H1 (cell line): ENCODE results near the gene KRTAP10-4. TPM values are rescaled to one million over a fixed set of nuclear protein-coding genes. Genes with fewer than 3 reads are reported as not detected.

Source experiments
- CTCF ChIA-PET: fragments of 300-600 bp; sonication (Branson Sonifier 250); formaldehyde crosslinking; loops from one replicate; lab custom pipeline; 2021; ENCODE audit not compliant: partially characterized antibody; lab: Charles Lee
- POLR2A ChIA-PET: fragments of 300-600 bp; sonication (Branson Sonifier 250); formaldehyde crosslinking; loops from one replicate; lab custom pipeline; 2021; ENCODE audit warnings: inconsistent platforms; ENCODE audit not compliant: partially characterized antibody; lab: Charles Lee
- DNase-seq, 2 experiments: peaks; one replicate each; pipeline versions ENCODE4 v3.0.0 to v3.0.0-alpha.2; 2010 to 2022; ENCODE audit warnings: low spot score in 2 of 2, low read depth in 1 of 2, mixed read lengths in 1 of 2
- FAIRE-seq: peaks from 2 replicates; lab custom pipeline; 2011; peaks lifted over from hg19 to GRCh38; lab: Jason Lieb, UNC
- H2AFZ ChIP-seq: 2 replicates; pipeline ENCODE4 v1.8.1; 2012; ENCODE audit warnings: low read length, inconsistent platforms
- H2AK5ac ChIP-seq: 2 replicates; pipeline ENCODE4 v1.6.1; 2013; ENCODE audit warnings: low read depth, low read length
- H2BK120ac ChIP-seq: replicated peaks from 2 replicates; pipeline ENCODE3; 2013; ENCODE audit warnings: low read depth, low read length, inconsistent platforms
- H2BK12ac ChIP-seq: 2 replicates; pipeline ENCODE4 v1.6.1; 2013; ENCODE audit warnings: low read depth, low read length
- H2BK15ac ChIP-seq: 2 replicates; pipeline ENCODE4 v1.6.1; 2013; ENCODE audit warnings: low read length
- H2BK20ac ChIP-seq: 2 replicates; pipeline ENCODE4 v1.6.1; 2013; ENCODE audit warnings: low read length
- H2BK5ac ChIP-seq: 2 replicates; pipeline ENCODE4 v1.6.1; 2013; ENCODE audit warnings: low read depth, low read length
- H3K14ac ChIP-seq: 2 replicates; pipeline ENCODE4 v1.6.1; 2013; ENCODE audit warnings: inconsistent platforms; ENCODE audit not compliant: insufficient read length
- H3K18ac ChIP-seq: 2 replicates; pipeline ENCODE4 v1.6.1; 2013; ENCODE audit warnings: low read length; ENCODE audit errors: extremely low read depth
- H3K23ac ChIP-seq: 2 replicates; pipeline ENCODE4 v1.6.1; 2013; ENCODE audit warnings: inconsistent platforms; ENCODE audit not compliant: insufficient read length
- H3K23me2 ChIP-seq: 2 replicates; pipeline ENCODE4 v1.6.1; 2013; ENCODE audit warnings: low read depth, low read length
- H3K27ac ChIP-seq: 2 replicates; pipeline ENCODE4 v1.6.1; 2011; ENCODE audit warnings: low read depth, low read length, inconsistent platforms
- H3K27me3 ChIP-seq, 4 experiments: replicated peaks in 1 of 4; 1 replicate in 1 of 4; 2 replicates in 3 of 4; pipeline versions ENCODE4 v1.6.1 to v1.8.1; 2011 to 2013; ENCODE audit warnings: low read length in 3 of 4, mild to moderate bottlenecking in 3 of 4, inconsistent platforms in 2 of 4, mixed read lengths in 2 of 4, moderate library complexity in 1 of 4; ENCODE audit not compliant: control insufficient read depth in 3 of 4, insufficient read depth in 3 of 4; ENCODE audit errors: extremely low read depth in 1 of 4
- H3K36me3 ChIP-seq, 4 experiments: 2 replicates each; pipeline versions ENCODE4 v1.6.1 to v1.8.1; 2011 to 2013; ENCODE audit warnings: mild to moderate bottlenecking in 4 of 4, low read length in 3 of 4, moderate library complexity in 2 of 4, control low read depth in 1 of 4, inconsistent platforms in 1 of 4; ENCODE audit not compliant: insufficient read depth in 4 of 4, control insufficient read depth in 2 of 4
- H3K4ac ChIP-seq: replicated peaks from 2 replicates; pipeline ENCODE3; 2013; ENCODE audit warnings: low read length, low read depth, mixed read lengths, inconsistent platforms; ENCODE audit not compliant: insufficient read length
- H3K4me1 ChIP-seq, 4 experiments: replicated peaks in 1 of 4; 1 replicate in 1 of 4; 2 replicates in 3 of 4; pipeline versions ENCODE4 v1.6.1 to v1.8.1; 2011 to 2013; ENCODE audit warnings: low read length in 3 of 4, inconsistent platforms in 2 of 4, mixed read lengths in 1 of 4; ENCODE audit not compliant: insufficient read depth in 4 of 4, control insufficient read depth in 3 of 4
- H3K4me2 ChIP-seq, 2 experiments: 2 replicates each; pipeline versions ENCODE4 v1.6.1 to v1.8.1; 2011 to 2013; ENCODE audit warnings: low read depth in 2 of 2, low read length in 2 of 2, control low read depth in 1 of 2, inconsistent platforms in 1 of 2, mild to moderate bottlenecking in 1 of 2; ENCODE audit not compliant: insufficient read depth in 1 of 2
- H3K4me3 ChIP-seq, 4 experiments: fragments of 200-600, 300-600 bp in 1 of 4; sonication (generic), shearing (Covaris generic), sonication (Bioruptor Twin) in 1 of 4; 2 replicates each; pipeline versions ENCODE4 v1.5.1 to v1.8.1; 2011 to 2016; ENCODE audit warnings: low read length in 4 of 4, low read depth in 3 of 4, control low read depth in 2 of 4, inconsistent platforms in 2 of 4, mild to moderate bottlenecking in 2 of 4, mixed read lengths in 1 of 4, moderate library complexity in 1 of 4; ENCODE audit not compliant: insufficient read depth in 2 of 4; ENCODE audit errors: extremely low read depth in 1 of 4
- H3K56ac ChIP-seq: replicated peaks from 2 replicates; pipeline ENCODE3; 2013; ENCODE audit warnings: low read depth, mild to moderate bottlenecking, mixed read lengths, low read length, inconsistent platforms; ENCODE audit not compliant: insufficient read length
- H3K79me1 ChIP-seq: 2 replicates; pipeline ENCODE4 v1.6.1; 2013; ENCODE audit warnings: low read depth, low read length, control low read depth
- H3K79me2 ChIP-seq, 2 experiments: 2 replicates each; pipeline versions ENCODE4 v1.6.1 to v1.8.1; 2012 to 2013; ENCODE audit warnings: low read length in 2 of 2, mild to moderate bottlenecking in 2 of 2, inconsistent platforms in 1 of 2; ENCODE audit not compliant: insufficient read depth in 2 of 2, control insufficient read depth in 1 of 2
- H3K9ac ChIP-seq, 4 experiments: replicated peaks in 1 of 4; 1 replicate in 1 of 4; 2 replicates in 3 of 4; pipeline versions ENCODE4 v1.6.1 to v1.8.1; 2011 to 2013; ENCODE audit warnings: low read depth in 3 of 4, low read length in 3 of 4, control low read depth in 2 of 4, mild to moderate bottlenecking in 2 of 4, moderate library complexity in 2 of 4, inconsistent platforms in 1 of 4; ENCODE audit errors: extremely low read depth in 1 of 4
- H3K9me3 ChIP-seq, 2 experiments: 2 replicates each; pipeline versions ENCODE4 v1.6.1 to v1.8.1; 2012 to 2013; ENCODE audit warnings: mild to moderate bottlenecking in 2 of 2, moderate library complexity in 2 of 2, control low read depth in 1 of 2, inconsistent platforms in 1 of 2, low read depth in 1 of 2, low read length in 1 of 2, mixed read lengths in 1 of 2; ENCODE audit not compliant: insufficient read depth in 2 of 2
- H4K20me1 ChIP-seq, 2 experiments: replicated peaks in 1 of 2; 2 replicates each; pipeline versions ENCODE3 to v1.8.1; 2011 to 2013; ENCODE audit warnings: inconsistent platforms in 2 of 2, low read length in 2 of 2, mild to moderate bottlenecking in 1 of 2; ENCODE audit not compliant: insufficient read depth in 2 of 2, control insufficient read depth in 1 of 2
- H4K5ac ChIP-seq: 2 replicates; pipeline ENCODE4 v1.6.1; 2013; ENCODE audit warnings: low read length, low read depth, mixed read lengths, inconsistent platforms; ENCODE audit not compliant: insufficient read length
- H4K8ac ChIP-seq: 2 replicates; pipeline ENCODE4 v1.8.0; 2013; ENCODE audit warnings: mild to moderate bottlenecking, moderate library complexity, low read length, inconsistent platforms; ENCODE audit not compliant: insufficient read depth; ENCODE audit errors: extremely low read depth
- H4K91ac ChIP-seq: replicated peaks from 2 replicates; pipeline ENCODE3; 2013; ENCODE audit warnings: low read length, mixed read lengths, inconsistent platforms; ENCODE audit not compliant: insufficient read length
- CTBP2 ChIP-seq: IDR thresholded peaks from 2 replicates; pipeline ENCODE4 v1.7.0; 2011; ENCODE audit warnings: borderline replicate concordance, mild to moderate bottlenecking, moderate library complexity, mixed read lengths, low read length; ENCODE audit not compliant: insufficient read depth, insufficient read length
- EGR1 ChIP-seq: IDR thresholded peaks from 2 replicates; pipeline ENCODE4 v1.6.1; 2011; ENCODE audit warnings: low read depth, low read length, borderline replicate concordance
- EP300 ChIP-seq, 2 experiments: IDR thresholded peaks; 1 replicate in 1 of 2; 2 replicates in 1 of 2; pipeline ENCODE4 v1.6.1; 2011 to 2012; ENCODE audit warnings: low read depth in 2 of 2, low read length in 2 of 2, mild to moderate bottlenecking in 2 of 2, borderline replicate concordance in 1 of 2, inconsistent platforms in 1 of 2, moderate library complexity in 1 of 2
- HDAC6 ChIP-seq: IDR thresholded peaks from one replicate; pipeline ENCODE4 v1.7.1; 2012; ENCODE audit warnings: low read depth, mild to moderate bottlenecking, inconsistent platforms, low read length, moderate library complexity
- KDM5A ChIP-seq: fragments of 200-600 bp; IDR thresholded peaks from 2 replicates; pipeline ENCODE4 v1.7.1; 2012; ENCODE audit warnings: mild to moderate bottlenecking, low read length, inconsistent platforms, mixed read lengths
- MAX ChIP-seq: IDR thresholded peaks from 2 replicates; pipeline ENCODE4 v1.6.1; 2012; ENCODE audit warnings: inconsistent platforms
- POLR2AphosphoS5 ChIP-seq: IDR thresholded peaks from 2 replicates; pipeline ENCODE4 v1.6.1; 2011; ENCODE audit warnings: low read depth, low read length
- RBBP5 ChIP-seq: IDR thresholded peaks from 2 replicates; pipeline ENCODE4 v1.7.1; 2012; ENCODE audit warnings: low read depth, mild to moderate bottlenecking, inconsistent platforms, low read length, moderate library complexity, borderline replicate concordance
- RFX5 ChIP-seq: IDR thresholded peaks from 2 replicates; pipeline ENCODE4 v1.6.1; 2011; ENCODE audit warnings: low read depth, low read length, improper control_type of control experiment, borderline replicate concordance
- SUZ12 ChIP-seq: fragments of 200-600 bp; sonication (generic); IDR thresholded peaks from 2 replicates; pipeline ENCODE4 v1.6.1; 2012; ENCODE audit warnings: mild to moderate bottlenecking, inconsistent platforms, low read length, moderate library complexity, mixed read lengths
- TBP ChIP-seq: IDR thresholded peaks from 2 replicates; pipeline ENCODE4 v1.6.1; 2011; ENCODE audit warnings: low read depth, low read length, improper control_type of control experiment
- WGBS, 2 experiments: shearing (Covaris generic) in 1 of 2; methylation state at CpG; one replicate each; pipeline versions ENCODE4 v1.1.6 to v1.1.7; 2013 to 2015; ENCODE audit warnings: low lambda C conversion rate in 2 of 2, mixed read lengths in 2 of 2, inconsistent platforms in 1 of 2, low coverage in 1 of 2, missing lambda C conversion rate in 1 of 2; ENCODE audit not compliant: insufficient replicate concordance in 2 of 2, insufficient coverage in 1 of 2, insufficient read length in 1 of 2; ENCODE audit errors: extremely low coverage in 1 of 2, missing lambda C conversion rate in 1 of 2; 5-methylcytosine and 5-hydroxymethylcytosine counted together
- polyA plus RNA-seq, 7 experiments: library from polyadenylated mRNA; depleted of rRNA in 3 of 7; stranded (reverse) in 5 of 7; unstranded in 2 of 7; fragments of >200 nt in 5 of 7; fragments of 200-250 nt in 2 of 7; gene quantifications; 1 replicate in 5 of 7; 2 replicates in 1 of 7; 4 replicates in 1 of 7; pipeline versions ENCODE4 v1.2.1 to v1.2.3, GENCODE V29; 2011 to 2013; ENCODE audit warnings: missing spikeins in 2 of 7, mixed read lengths in 2 of 7
- total RNA-seq: library from RNA; stranded (reverse); fragmentation: NEBNext Ultra II Directional; extraction: Animal tissue kit (Norgen Biotek cat#: 25700); gene quantifications from 2 replicates; pipeline ENCODE4 v1.2.1, GENCODE V29; 2021
- TF ChIP-seq, protein P1 (sequence below): IDR thresholded peaks from 2 replicates; pipeline ENCODE4 v1.6.1; 2011; ENCODE audit warnings: low read length, improper control_type of control experiment

The KRTAP10-4 gene
- total and polyA plus RNA-seq, 2 of the 8 experiments (the other 6 are each of a cell fraction or from before 2014, with no cell fraction given): not detected

DNA sequence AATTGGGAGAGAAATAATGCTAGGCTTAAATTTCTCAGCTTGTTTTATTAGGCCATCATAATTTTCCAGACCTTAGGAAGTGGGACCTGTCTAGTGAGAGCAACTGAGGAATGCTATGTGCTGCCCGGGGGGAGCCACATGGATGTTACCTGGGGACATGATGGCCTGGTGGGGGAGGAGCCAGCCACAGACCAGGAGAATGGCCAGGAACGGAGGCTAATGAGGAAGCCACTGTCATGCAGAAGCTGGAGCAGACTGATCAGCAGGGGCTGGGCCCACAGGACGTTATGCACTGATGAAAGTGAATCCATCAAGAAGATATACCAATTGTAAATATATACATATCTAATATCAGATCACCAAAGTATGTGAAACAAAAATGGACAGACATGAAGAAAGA is 29.0 kb upstream of the KRTAP10-4 start:
- H3K27ac ChIP-seq: no peak overlapping the region
- no peaks in the 10 kb centered on the region for H3K79me1 ChIP-seq
- H3K9me3 ChIP-seq: peaks cover 3 to 4% of the 10 kb centered on the region in 2 experiments; a peak in 1 of 4 replicates
- DNase-seq (no peak), FAIRE-seq (no peak)
- peaks cover 6 to 21% (median 9%) of the 10 kb centered on the region in 4 experiments for H3K4me1 ChIP-seq
- H3K36me3 ChIP-seq: no peaks in the 10 kb centered on the region
- H4K91ac ChIP-seq: no peak overlapping the region
- no peaks in the 10 kb centered on the region for H3K23me2 ChIP-seq
- H3K79me2 ChIP-seq: no peaks in the 10 kb centered on the region
- H3K14ac ChIP-seq: no peak overlapping the region
- H2BK120ac ChIP-seq: no peak overlapping the region
- H3K4ac ChIP-seq: no peak overlapping the region
- no peak overlapping the region for H2BK20ac ChIP-seq
- CTCF ChIA-PET: interaction anchor here (0.7 kb wide), 1 partner anchor 373 kb away, joined by 5 read pairs; no protein-coding TSS in a partner anchor
- no peak overlapping the region for H3K9ac ChIP-seq
- WGBS, 2 experiments: 64% methylated on average over 3 of the region's 3 CpGs; no CpG with 5 or more reads in 1 of the 2 experiments
- H3K4me2 ChIP-seq: no peak overlapping the region
- H2BK15ac ChIP-seq: no peak overlapping the region
- no peak overlapping the region for H4K8ac ChIP-seq
- no peak overlapping the region for H2AK5ac ChIP-seq
- H3K4me3 ChIP-seq: no peak overlapping the region
- no peak overlapping the region for H2BK12ac ChIP-seq
- no peak overlapping the region for H4K5ac ChIP-seq
- no peak overlapping the region for H2BK5ac ChIP-seq
- H3K18ac ChIP-seq: no peak overlapping the region
- POLR2A ChIA-PET: interaction anchor here (0.9 kb wide), 1 partner anchor 328 kb away, joined by 3 read pairs; no protein-coding TSS in a partner anchor
- no peak overlapping the region for H3K23ac ChIP-seq
- H3K27me3 ChIP-seq: no peaks in the 10 kb centered on the region
- no peak overlapping the region for H2AFZ ChIP-seq
- no peaks in the 10 kb centered on the region for H4K20me1 ChIP-seq
- no peak overlapping the region for H3K56ac ChIP-seq
- TF ChIP-seq MAX (no peak), EP300 (IDR thresholded peaks at IDR 0.05; ENCODE audit: borderline replicate concordance in 1 of 2, low read depth in 2 of 2, low read length in 2 of 2) (no peak), RBBP5 (no peak), SUZ12 (no peak), POLR2AphosphoS5 (no peak), KDM5A (no peak), TBP (no peak), HDAC6 (no peak), CTBP2 (no peak), EGR1 (no peak), RFX5 (no peak)
- TF ChIP-seq, protein P1, sequence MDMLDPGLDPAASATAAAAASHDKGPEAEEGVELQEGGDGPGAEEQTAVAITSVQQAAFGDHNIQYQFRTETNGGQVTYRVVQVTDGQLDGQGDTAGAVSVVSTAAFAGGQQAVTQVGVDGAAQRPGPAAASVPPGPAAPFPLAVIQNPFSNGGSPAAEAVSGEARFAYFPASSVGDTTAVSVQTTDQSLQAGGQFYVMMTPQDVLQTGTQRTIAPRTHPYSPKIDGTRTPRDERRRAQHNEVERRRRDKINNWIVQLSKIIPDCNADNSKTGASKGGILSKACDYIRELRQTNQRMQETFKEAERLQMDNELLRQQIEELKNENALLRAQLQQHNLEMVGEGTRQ: no peak
